Neural progenitor cell (in vitro differentiated cells): ENCODE data around the gene ERC2. TPM values are rescaled to one million over a fixed set of nuclear protein-coding genes. Genes with fewer than 3 reads are reported as not detected.

ENCODE experiments used
- DNase-seq: peaks from one replicate; pipeline ENCODE4 v3.0.0-alpha.2; 2016; ENCODE audit warnings: low spot score
- H2AFZ ChIP-seq: fragments of 200-600 bp; sonication (generic); replicated peaks from 2 replicates; pipeline ENCODE4 v1.6.1; 2016; ENCODE audit warnings: antibody characterized with exemption
- H3F3A ChIP-seq: fragments of 200-600 bp; sonication (generic); 2 replicates; pipeline ENCODE4 v1.6.1; 2016; ENCODE audit warnings: antibody characterized with exemption, low read depth
- H3K27ac ChIP-seq: fragments of 200-600 bp; sonication (generic); 2 replicates; pipeline ENCODE4 v1.5.1; 2016; ENCODE audit warnings: mild to moderate bottlenecking
- H3K27me3 ChIP-seq: fragments of 200-600 bp; sonication (generic); 2 replicates; pipeline ENCODE4 v1.6.1; 2016; ENCODE audit warnings: mild to moderate bottlenecking, moderate library complexity
- H3K36me3 ChIP-seq: fragments of 200-600 bp; sonication (generic); 2 replicates; pipeline ENCODE4 v1.5.1; 2016
- H3K4me1 ChIP-seq: fragments of 200-600 bp; sonication (generic); 2 replicates; pipeline ENCODE4 v1.6.1; 2016; ENCODE audit warnings: mixed run types
- H3K4me2 ChIP-seq: fragments of 200-600 bp; sonication (generic); 2 replicates; pipeline ENCODE4 v1.6.1; 2016
- H3K4me3 ChIP-seq: fragments of 200-600 bp; sonication (generic); 2 replicates; pipeline ENCODE4 v1.5.1; 2016
- H3K79me2 ChIP-seq: fragments of 200-600 bp; sonication (generic); 2 replicates; pipeline ENCODE4 v1.6.1; 2016; ENCODE audit warnings: low read depth
- H3K9ac ChIP-seq: fragments of 200-600 bp; sonication (generic); 2 replicates; pipeline ENCODE4 v1.6.1; 2016
- H3K9me3 ChIP-seq: fragments of 200-600 bp; sonication (generic); 2 replicates; pipeline ENCODE4 v1.5.1; 2016; ENCODE audit warnings: low read depth
- H4K20me1 ChIP-seq: fragments of 200-600 bp; sonication (generic); 2 replicates; pipeline ENCODE4 v1.6.1; 2016; ENCODE audit warnings: low read depth
- H3K27ac Mint-ChIP-seq: 3 replicates; pipeline ENCODE4 v1.8.0; 2021; ENCODE audit warnings: mixed read lengths
- H3K27me3 Mint-ChIP-seq: 2 replicates; pipeline ENCODE4 v1.8.0; 2022; ENCODE audit warnings: low read depth, mild to moderate bottlenecking, inconsistent platforms, moderate library complexity, mixed read lengths; ENCODE audit not compliant: insufficient read depth
- H3K36me3 Mint-ChIP-seq: 3 replicates; pipeline ENCODE4 v1.8.0; 2021; ENCODE audit warnings: mixed read lengths
- H3K4me1 Mint-ChIP-seq: 3 replicates; pipeline ENCODE4 v1.8.0; 2021; ENCODE audit warnings: mixed read lengths
- H3K4me3 Mint-ChIP-seq: 3 replicates; pipeline ENCODE4 v1.8.0; 2021; ENCODE audit warnings: mild to moderate bottlenecking, moderate library complexity, mixed read lengths
- H3K9me3 Mint-ChIP-seq: 3 replicates; pipeline ENCODE4 v1.8.0; 2020; ENCODE audit warnings: mixed read lengths
- EZH2 ChIP-seq: fragments of 200-600 bp; sonication (generic); IDR thresholded peaks from 2 replicates; pipeline ENCODE4 v1.6.1; 2017; ENCODE audit warnings: antibody characterized with exemption, mild to moderate bottlenecking, moderate library complexity
- EZH2phosphoT487 ChIP-seq: fragments of 200-600 bp; sonication (generic); IDR thresholded peaks from 2 replicates; pipeline ENCODE4 v1.6.1; 2017; ENCODE audit warnings: antibody characterized with exemption
- total RNA-seq: library from RNA; depleted of rRNA; stranded (reverse); fragments of >200 nt; gene quantifications from 2 replicates; pipeline ENCODE4 v1.2.3, GENCODE V29; 2015; ENCODE audit warnings: low replicate concordance
- TF ChIP-seq, protein P1 (sequence below): fragments of 200-600 bp; sonication (generic); IDR thresholded peaks from 2 replicates; pipeline ENCODE4 v1.5.1; 2017; ENCODE audit warnings: antibody characterized with exemption, mild to moderate bottlenecking

The ERC2 gene
- total RNA-seq, 1 donor from 2014 or later: 24.8 TPM

- no peak for DNase-seq
- TF ChIP-seq EZH2phosphoT487 (no peak), EZH2 (no peak)
- TF ChIP-seq, protein P1, sequence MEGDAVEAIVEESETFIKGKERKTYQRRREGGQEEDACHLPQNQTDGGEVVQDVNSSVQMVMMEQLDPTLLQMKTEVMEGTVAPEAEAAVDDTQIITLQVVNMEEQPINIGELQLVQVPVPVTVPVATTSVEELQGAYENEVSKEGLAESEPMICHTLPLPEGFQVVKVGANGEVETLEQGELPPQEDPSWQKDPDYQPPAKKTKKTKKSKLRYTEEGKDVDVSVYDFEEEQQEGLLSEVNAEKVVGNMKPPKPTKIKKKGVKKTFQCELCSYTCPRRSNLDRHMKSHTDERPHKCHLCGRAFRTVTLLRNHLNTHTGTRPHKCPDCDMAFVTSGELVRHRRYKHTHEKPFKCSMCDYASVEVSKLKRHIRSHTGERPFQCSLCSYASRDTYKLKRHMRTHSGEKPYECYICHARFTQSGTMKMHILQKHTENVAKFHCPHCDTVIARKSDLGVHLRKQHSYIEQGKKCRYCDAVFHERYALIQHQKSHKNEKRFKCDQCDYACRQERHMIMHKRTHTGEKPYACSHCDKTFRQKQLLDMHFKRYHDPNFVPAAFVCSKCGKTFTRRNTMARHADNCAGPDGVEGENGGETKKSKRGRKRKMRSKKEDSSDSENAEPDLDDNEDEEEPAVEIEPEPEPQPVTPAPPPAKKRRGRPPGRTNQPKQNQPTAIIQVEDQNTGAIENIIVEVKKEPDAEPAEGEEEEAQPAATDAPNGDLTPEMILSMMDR: peak; percentile 57
- no peaks in the 10 kb centered on the region for H3F3A ChIP-seq
- no peak overlapping the region for H3K4me3 Mint-ChIP-seq
- no peak overlapping the region for H2AFZ ChIP-seq
- H4K20me1 ChIP-seq: no peaks in the 10 kb centered on the region
- H3K4me1 Mint-ChIP-seq: peaks cover 14% of the 10 kb centered on the region
- H3K4me1 ChIP-seq: no peaks in the 10 kb centered on the region
- no peaks in the 10 kb centered on the region for H3K27me3 ChIP-seq
- no peak overlapping the region for H3K27ac ChIP-seq
- H3K9me3 ChIP-seq: no peaks in the 10 kb centered on the region
- H3K4me2 ChIP-seq: no peak overlapping the region
- no peak overlapping the region for H3K27ac Mint-ChIP-seq
- peaks cover 3% of the 10 kb centered on the region for H3K27me3 Mint-ChIP-seq
- peaks cover 5% of the 10 kb centered on the region for H3K9me3 Mint-ChIP-seq
- peaks cover 4% of the 10 kb centered on the region for H3K36me3 Mint-ChIP-seq
- H3K4me3 ChIP-seq: no peak overlapping the region
- no peaks in the 10 kb centered on the region for H3K36me3 ChIP-seq
- H3K9ac ChIP-seq: no peak overlapping the region
- H3K79me2 ChIP-seq: no peaks in the 10 kb centered on the region
Measured at GRCh38 chr3:55746808-55747413, 721.4 kb downstream of the ERC2 start.

DNA sequence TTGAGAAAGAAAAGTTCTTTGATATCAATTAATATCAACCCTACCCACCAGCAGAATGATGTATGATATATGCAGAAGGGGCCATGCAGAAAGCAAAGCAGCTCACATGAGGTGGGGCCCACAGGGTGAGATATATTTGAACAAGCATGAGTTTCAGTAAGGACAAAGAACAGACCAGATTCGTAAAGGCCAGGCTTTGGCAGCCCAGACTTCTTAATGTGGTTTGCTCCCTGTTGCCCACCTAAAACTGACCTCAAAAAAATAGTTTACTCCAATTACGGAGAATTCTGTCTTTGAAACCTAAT, 725.5 kb downstream of the ERC2 start:
- H3K27ac ChIP-seq: no peak overlapping the region
- Mint-ChIP-seq H3K4me1 (peaks cover 2% of the 10 kb centered on the region), H3K27me3 (no peaks in the 10 kb centered on the region), H3K27ac (no peak overlapping the region), H3K4me3 (no peak overlapping the region), H3K9me3 (no peaks in the 10 kb centered on the region), H3K36me3 (no peaks in the 10 kb centered on the region)
- no peak overlapping the region for H3K4me2 ChIP-seq
- no peaks in the 10 kb centered on the region for H3K36me3 ChIP-seq
- no peaks in the 10 kb centered on the region for H3K4me1 ChIP-seq
- no peaks in the 10 kb centered on the region for H3K79me2 ChIP-seq
- DNase-seq: no peak
- H3F3A ChIP-seq: no peaks in the 10 kb centered on the region
- H4K20me1 ChIP-seq: no peaks in the 10 kb centered on the region
- H2AFZ ChIP-seq: no peak overlapping the region
- no peaks in the 10 kb centered on the region for H3K9me3 ChIP-seq
- no peaks in the 10 kb centered on the region for H3K27me3 ChIP-seq
- no peak for TF ChIP-seq EZH2
- H3K9ac ChIP-seq: no peak overlapping the region
- no peak overlapping the region for H3K4me3 ChIP-seq

DNA sequence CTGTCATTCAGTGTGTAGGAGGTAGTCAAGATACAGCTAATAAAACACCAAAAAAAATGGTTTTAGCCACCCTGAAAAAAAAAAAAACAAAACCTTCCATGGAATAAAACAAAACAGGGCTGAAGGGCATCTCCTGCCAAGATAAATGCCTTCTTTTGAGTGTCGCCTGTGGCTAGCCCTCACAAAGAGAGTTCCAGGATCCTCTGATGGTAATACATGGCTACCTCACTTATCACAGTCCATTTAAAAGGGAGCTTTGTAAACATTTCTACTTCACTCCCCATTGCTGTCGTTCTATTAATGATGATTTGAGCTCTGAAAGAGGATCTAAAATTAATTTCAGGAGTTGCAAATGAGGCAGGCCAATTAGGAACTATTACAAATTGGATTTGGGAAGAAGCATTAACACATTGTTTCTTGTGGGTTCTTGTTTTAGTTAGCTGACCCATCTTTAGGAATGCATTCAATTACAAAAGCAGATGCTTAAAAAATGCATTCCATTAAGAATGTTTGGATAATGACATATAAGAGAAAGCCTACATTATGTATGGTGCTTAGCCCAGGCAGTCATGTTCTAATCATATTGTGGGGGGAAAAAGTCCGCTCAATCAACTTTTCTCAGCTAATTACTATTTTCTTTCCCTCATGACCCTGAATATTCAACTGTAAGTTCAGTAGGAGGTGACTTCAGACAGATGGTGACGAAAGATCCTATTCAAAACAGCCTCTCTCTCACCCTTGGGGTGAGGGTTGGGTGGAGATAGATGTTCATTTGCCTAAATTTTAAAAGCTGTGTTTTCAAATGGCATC, 726.0 kb downstream of the ERC2 start:
- DNase-seq: no peak
- H3K79me2 ChIP-seq: no peaks in the 10 kb centered on the region
- H3K9me3 Mint-ChIP-seq: no peaks in the 10 kb centered on the region
- H3F3A ChIP-seq: no peaks in the 10 kb centered on the region
- no peaks in the 10 kb centered on the region for H3K27me3 Mint-ChIP-seq
- H3K4me1 ChIP-seq: no peaks in the 10 kb centered on the region
- no peaks in the 10 kb centered on the region for H4K20me1 ChIP-seq
- no peak overlapping the region for H3K4me3 Mint-ChIP-seq
- H3K9ac ChIP-seq: no peak overlapping the region
- no peak overlapping the region for H2AFZ ChIP-seq
- H3K36me3 Mint-ChIP-seq: no peaks in the 10 kb centered on the region
- H3K27me3 ChIP-seq: no peaks in the 10 kb centered on the region
- H3K4me3 ChIP-seq: no peak overlapping the region
- no peaks in the 10 kb centered on the region for H3K9me3 ChIP-seq
- peaks cover 2% of the 10 kb centered on the region for H3K4me1 Mint-ChIP-seq
- H3K27ac ChIP-seq: no peak overlapping the region
- H3K36me3 ChIP-seq: no peaks in the 10 kb centered on the region
- H3K4me2 ChIP-seq: no peak overlapping the region
- no peak overlapping the region for H3K27ac Mint-ChIP-seq
- TF ChIP-seq EZH2phosphoT487: no peak
- TF ChIP-seq EZH2: no peak
- TF ChIP-seq, protein P1: no peak

DNA sequence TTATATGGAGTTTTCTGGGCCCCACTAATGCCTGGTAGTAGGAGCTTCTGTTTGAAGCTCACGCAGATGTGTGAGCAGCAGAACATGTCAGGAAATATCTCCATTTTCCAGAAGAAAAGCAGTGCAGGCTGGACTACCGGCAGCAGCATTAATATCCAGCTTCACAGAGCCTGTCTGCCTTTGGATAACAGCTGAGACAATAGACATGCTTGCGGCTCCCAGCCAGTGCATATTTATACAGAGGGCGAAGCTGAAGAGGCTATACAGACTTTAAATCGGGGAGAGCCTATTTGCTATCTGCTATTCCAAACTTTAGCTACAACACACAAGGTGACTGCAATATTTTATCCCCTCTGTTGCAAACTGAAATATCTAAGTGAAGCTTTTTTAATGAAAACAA, 731.1 kb downstream of the ERC2 start:
- H3K36me3 ChIP-seq: no peaks in the 10 kb centered on the region
- Mint-ChIP-seq H3K27ac (no peak overlapping the region), H3K9me3 (no peaks in the 10 kb centered on the region), H3K4me1 (peaks cover 2% of the 10 kb centered on the region), H3K4me3 (no peak overlapping the region), H3K36me3 (no peaks in the 10 kb centered on the region), H3K27me3 (no peaks in the 10 kb centered on the region)
- DNase-seq: no peak
- no peaks in the 10 kb centered on the region for H3K9me3 ChIP-seq
- H3K27me3 ChIP-seq: no peaks in the 10 kb centered on the region
- H3K4me1 ChIP-seq: no peaks in the 10 kb centered on the region
- H3F3A ChIP-seq: no peaks in the 10 kb centered on the region
- no peak overlapping the region for H3K27ac ChIP-seq
- no peak overlapping the region for H3K4me3 ChIP-seq
- H3K79me2 ChIP-seq: no peaks in the 10 kb centered on the region
- H2AFZ ChIP-seq: no peak overlapping the region
- TF ChIP-seq, protein P1: no peak
- TF ChIP-seq EZH2phosphoT487 (no peak), EZH2 (no peak)
- no peak overlapping the region for H3K9ac ChIP-seq
- no peaks in the 10 kb centered on the region for H4K20me1 ChIP-seq
- H3K4me2 ChIP-seq: no peak overlapping the region
